ENCODE measurements around the gene MRM2. TPM values are rescaled to one million over a fixed set of nuclear protein-coding genes. Genes with fewer than 3 reads are reported as not detected.

Gene MRM2
- total RNA-seq, 1 donor from 2014 or later = 18.9 TPM

- Mint-ChIP-seq H3K4me1 (ENCODE audit: unreplicated experiment) (peaks cover 18% of the 10 kb centered on the region), H3K36me3 (ENCODE audit: unreplicated experiment) (peaks cover 23% of the 10 kb centered on the region), H3K4me3 (ENCODE audit: unreplicated experiment) (no peak overlapping the region), H3K27ac (ENCODE audit: unreplicated experiment) (no peak overlapping the region), H3K9me3 (ENCODE audit: unreplicated experiment) (no peaks in the 10 kb centered on the region), H3K27me3 (ENCODE audit: unreplicated experiment) (no peaks in the 10 kb centered on the region)
- TF ChIP-seq, protein P1, sequence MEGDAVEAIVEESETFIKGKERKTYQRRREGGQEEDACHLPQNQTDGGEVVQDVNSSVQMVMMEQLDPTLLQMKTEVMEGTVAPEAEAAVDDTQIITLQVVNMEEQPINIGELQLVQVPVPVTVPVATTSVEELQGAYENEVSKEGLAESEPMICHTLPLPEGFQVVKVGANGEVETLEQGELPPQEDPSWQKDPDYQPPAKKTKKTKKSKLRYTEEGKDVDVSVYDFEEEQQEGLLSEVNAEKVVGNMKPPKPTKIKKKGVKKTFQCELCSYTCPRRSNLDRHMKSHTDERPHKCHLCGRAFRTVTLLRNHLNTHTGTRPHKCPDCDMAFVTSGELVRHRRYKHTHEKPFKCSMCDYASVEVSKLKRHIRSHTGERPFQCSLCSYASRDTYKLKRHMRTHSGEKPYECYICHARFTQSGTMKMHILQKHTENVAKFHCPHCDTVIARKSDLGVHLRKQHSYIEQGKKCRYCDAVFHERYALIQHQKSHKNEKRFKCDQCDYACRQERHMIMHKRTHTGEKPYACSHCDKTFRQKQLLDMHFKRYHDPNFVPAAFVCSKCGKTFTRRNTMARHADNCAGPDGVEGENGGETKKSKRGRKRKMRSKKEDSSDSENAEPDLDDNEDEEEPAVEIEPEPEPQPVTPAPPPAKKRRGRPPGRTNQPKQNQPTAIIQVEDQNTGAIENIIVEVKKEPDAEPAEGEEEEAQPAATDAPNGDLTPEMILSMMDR (IDR thresholded peaks at IDR 0.05) = no peak
- no peak for DNase-seq (ENCODE audit: extremely low spot score, unreplicated experiment)
These were observed 41.9 kb downstream of the MRM2 start for GRCh38 chr7:2199956-2200583.

GRCh38 chr7:2199528-2199927, 42.5 kb downstream of the MRM2 start:
- DNase-seq (ENCODE audit: extremely low spot score, unreplicated experiment) = no peak
- no peaks in the 10 kb centered on the region for H3K9me3 Mint-ChIP-seq (ENCODE audit: unreplicated experiment)
- H3K36me3 Mint-ChIP-seq (ENCODE audit: unreplicated experiment) = peaks cover 23% of the 10 kb centered on the region
- TF ChIP-seq, protein P1 (IDR thresholded peaks at IDR 0.05) = no peak
- H3K4me1 Mint-ChIP-seq (ENCODE audit: unreplicated experiment) = peaks cover 12% of the 10 kb centered on the region
- no peak overlapping the region for H3K4me3 Mint-ChIP-seq (ENCODE audit: unreplicated experiment)
- no peaks in the 10 kb centered on the region for H3K27me3 Mint-ChIP-seq (ENCODE audit: unreplicated experiment)
- H3K27ac Mint-ChIP-seq (ENCODE audit: unreplicated experiment) = no peak overlapping the region

- no peak overlapping the region for H3K27ac Mint-ChIP-seq (ENCODE audit: unreplicated experiment)
- TF ChIP-seq, protein P1 (IDR thresholded peaks at IDR 0.05) = no peak
These were observed 43.2 kb downstream of the MRM2 start for GRCh38 chr7:2198760-2199159.

GRCh38 chr7:2198206-2198605, 43.8 kb downstream of the MRM2 start:
- H3K27ac Mint-ChIP-seq (ENCODE audit: unreplicated experiment) = no peak overlapping the region
- H3K36me3 Mint-ChIP-seq (ENCODE audit: unreplicated experiment) = peaks cover 23% of the 10 kb centered on the region

More at GRCh38 chr7:2198760-2199159, 43.2 kb downstream of the MRM2 start:
- H3K4me1 Mint-ChIP-seq (ENCODE audit: unreplicated experiment) = peaks cover 5% of the 10 kb centered on the region
- H3K36me3 Mint-ChIP-seq (ENCODE audit: unreplicated experiment) = peaks cover 23% of the 10 kb centered on the region
- no peak overlapping the region for H3K4me3 Mint-ChIP-seq (ENCODE audit: unreplicated experiment)
- H3K27me3 Mint-ChIP-seq (ENCODE audit: unreplicated experiment) = no peaks in the 10 kb centered on the region
- H3K9me3 Mint-ChIP-seq (ENCODE audit: unreplicated experiment) = no peaks in the 10 kb centered on the region
- DNase-seq (ENCODE audit: extremely low spot score, unreplicated experiment) = no peak

GRCh38 chr7:2197436-2198155, 44.4 kb downstream of the MRM2 start:
- H3K4me1 Mint-ChIP-seq (ENCODE audit: unreplicated experiment) = no peaks in the 10 kb centered on the region
- H3K9me3 Mint-ChIP-seq (ENCODE audit: unreplicated experiment) = no peaks in the 10 kb centered on the region
- H3K27me3 Mint-ChIP-seq (ENCODE audit: unreplicated experiment) = no peaks in the 10 kb centered on the region
- no peak overlapping the region for H3K27ac Mint-ChIP-seq (ENCODE audit: unreplicated experiment)
- H3K36me3 Mint-ChIP-seq (ENCODE audit: unreplicated experiment) = peaks cover 25% of the 10 kb centered on the region
- TF ChIP-seq, protein P1 (IDR thresholded peaks at IDR 0.05) = no peak
- no peak overlapping the region for H3K4me3 Mint-ChIP-seq (ENCODE audit: unreplicated experiment)
- no peak for DNase-seq (ENCODE audit: extremely low spot score, unreplicated experiment)

More at GRCh38 chr7:2198206-2198605, 43.8 kb downstream of the MRM2 start:
- no peak overlapping the region for H3K4me3 Mint-ChIP-seq (ENCODE audit: unreplicated experiment)
- H3K27me3 Mint-ChIP-seq (ENCODE audit: unreplicated experiment) = no peaks in the 10 kb centered on the region
- TF ChIP-seq, protein P1 (IDR thresholded peaks at IDR 0.05) = no peak
- H3K9me3 Mint-ChIP-seq (ENCODE audit: unreplicated experiment) = no peaks in the 10 kb centered on the region
- H3K4me1 Mint-ChIP-seq (ENCODE audit: unreplicated experiment) = peaks cover 1% of the 10 kb centered on the region
- DNase-seq (ENCODE audit: extremely low spot score, unreplicated experiment) = no peak

Data from osteocyte (in vitro differentiated cells).